Myocyte (in vitro differentiated cells): Measurements from ENCODE around the gene RABGAP1L. TPM values are rescaled to one million over a fixed set of nuclear protein-coding genes. Genes with fewer than 3 reads are reported as not detected.
"Not testable (repeated sequence)": the region's sequence is repeated elsewhere in the genome, so short reads cannot be mapped to it uniquely, and the experiment has no call there.

Experiments used
- DNase-seq: peaks from one replicate; pipeline ENCODE4 v3.0.0-alpha.2; 2012; ENCODE audit warnings: low read depth
- total RNA-seq: library from RNA; depleted of rRNA; stranded (reverse); fragments of >200 nt; gene quantifications from 2 replicates; pipeline ENCODE4 v1.2.3, GENCODE V29; 2014

The RABGAP1L gene
- total RNA-seq, 1 donor from 2014 or later = 12.9 TPM

- DNase-seq = no peak
Measured at GRCh38 chr1:174702011-174702410, 542.7 kb downstream of the RABGAP1L start.

- no peak for DNase-seq
Measured at GRCh38 chr1:174703309-174703708, 544.0 kb downstream of the RABGAP1L start.

GRCh38 chr1:174704300-174704699 is 545.0 kb downstream of the RABGAP1L start:
- no peak for DNase-seq

GRCh38 chr1:174710868-174711845 is 551.8 kb downstream of the RABGAP1L start:
- no peak for DNase-seq

GRCh38 chr1:174711848-174712247 is 552.5 kb downstream of the RABGAP1L start:
- DNase-seq = not testable (repeated sequence)

- DNase-seq = no peak
Measured at GRCh38 chr1:174712541-174712940, 553.2 kb downstream of the RABGAP1L start.

GRCh38 chr1:174713796-174714195 is 554.5 kb downstream of the RABGAP1L start:
- no peak for DNase-seq

GRCh38 chr1:174719194-174719593 is 559.9 kb downstream of the RABGAP1L start:
- DNase-seq = no peak

- no peak for DNase-seq
Measured at GRCh38 chr1:174720618-174721017, 561.3 kb downstream of the RABGAP1L start.

- DNase-seq = no peak
Measured at GRCh38 chr1:174721246-174721645, 561.9 kb downstream of the RABGAP1L start.

- no peak for DNase-seq
Measured at GRCh38 chr1:174723816-174724215, 564.5 kb downstream of the RABGAP1L start.

GRCh38 chr1:174724219-174724618 is 564.9 kb downstream of the RABGAP1L start:
- no peak for DNase-seq

- DNase-seq = peak; percentile 33
Measured at GRCh38 chr1:174726167-174726879, 567.0 kb downstream of the RABGAP1L start.

- no peak for DNase-seq
Measured at GRCh38 chr1:174726880-174727585, 567.7 kb downstream of the RABGAP1L start.

GRCh38 chr1:174734270-174734669 is 575.0 kb downstream of the RABGAP1L start:
- DNase-seq = no peak

- no peak for DNase-seq
Measured at GRCh38 chr1:174736831-174737230, 577.5 kb downstream of the RABGAP1L start.

- no peak for DNase-seq
Measured at GRCh38 chr1:174740249-174740968, 581.1 kb downstream of the RABGAP1L start.

- no peak for DNase-seq
Measured at GRCh38 chr1:174742805-174743653, 583.7 kb downstream of the RABGAP1L start.

- DNase-seq = peak; percentile 48
Measured at GRCh38 chr1:174743654-174744561, 584.6 kb downstream of the RABGAP1L start.
